WTC11 (cell line): ENCODE data around the gene SDHAF2. TPM values are rescaled to one million over a fixed set of nuclear protein-coding genes. Genes with fewer than 3 reads are reported as not detected.
A peak's percentile ranks its signal among the peaks of the same experiment; 100 is the strongest.
"Not testable (repeated sequence)": the region's sequence is repeated elsewhere in the genome, so short reads cannot be mapped to it uniquely, and the experiment has no call there.

Experiments
- ATAC-seq: fragments of 200-7000 bp; cut with Tn5 transposase; 2 replicates; pipeline ENCODE4 v1.10.0; 2021; ENCODE audit warnings: mild to moderate bottlenecking, moderate library complexity
- CTCF ChIA-PET: fragments of 300-600 bp; sonication (Branson Sonifier 250); formaldehyde crosslinking; loops from one replicate; lab custom pipeline; 2021; ENCODE audit warnings: antibody characterized with exemption; lab: Charles Lee
- POLR2A ChIA-PET: fragments of 350-600 bp; sonication (Branson Sonifier 250); formaldehyde crosslinking; loops from one replicate; lab custom pipeline; 2021; ENCODE audit warnings: antibody characterized with exemption; lab: Charles Lee
- DNase-seq: peaks from one replicate; pipeline ENCODE4 v3.0.0; 2021; ENCODE audit warnings: low spot score
- H3K27ac Mint-ChIP-seq: 2 replicates; pipeline ENCODE4 v1.8.0; 2021; ENCODE audit warnings: mixed read lengths
- H3K27me3 Mint-ChIP-seq: 2 replicates; pipeline ENCODE4 v1.8.0; 2021; ENCODE audit warnings: low read depth, mild to moderate bottlenecking, moderate library complexity, mixed read lengths
- H3K36me3 Mint-ChIP-seq: 2 replicates; pipeline ENCODE4 v1.8.0; 2021; ENCODE audit warnings: mixed read lengths
- H3K4me1 Mint-ChIP-seq: 2 replicates; pipeline ENCODE4 v1.8.0; 2022; ENCODE audit warnings: mixed read lengths
- H3K4me3 Mint-ChIP-seq: 2 replicates; pipeline ENCODE4 v1.8.0; 2021; ENCODE audit warnings: mild to moderate bottlenecking, moderate library complexity, mixed read lengths
- H3K9me3 Mint-ChIP-seq: 2 replicates; pipeline ENCODE4 v1.8.0; 2021; ENCODE audit warnings: mixed read lengths
- CREB1 ChIP-seq: sonication (generic); formaldehyde crosslinking; IDR thresholded peaks from 2 replicates; pipeline ENCODE4 v1.8.0; 2023; ENCODE audit warnings: mild to moderate bottlenecking, missing genetic modification reagents
- FOXP4 ChIP-seq: sonication (generic); formaldehyde crosslinking; IDR thresholded peaks from 2 replicates; pipeline ENCODE4 v1.8.0; 2022; ENCODE audit warnings: mild to moderate bottlenecking, missing genetic modification reagents
- HMGA2 ChIP-seq: fragments of 250-450 bp; sonication (Bioruptor Pico); IDR thresholded peaks from 2 replicates; pipeline ENCODE4 v1.4.0; 2021; ENCODE audit warnings: mild to moderate bottlenecking, moderate library complexity
- IRF2 ChIP-seq: sonication (generic); formaldehyde crosslinking; IDR thresholded peaks from 2 replicates; pipeline ENCODE4 v1.8.0; 2022; ENCODE audit warnings: low read depth, missing genetic modification reagents, borderline replicate concordance
- MXD4 ChIP-seq: fragments of 250-450 bp; sonication (Bioruptor Pico); IDR thresholded peaks from 2 replicates; pipeline ENCODE4 v1.8.0; 2021; ENCODE audit warnings: mild to moderate bottlenecking, moderate library complexity, borderline replicate concordance
- NR3C1 ChIP-seq: sonication (generic); formaldehyde crosslinking; conservative IDR thresholded peaks from 2 replicates; pipeline ENCODE4 v1.8.1; 2023; ENCODE audit warnings: low read depth, mild to moderate bottlenecking, missing genetic modification reagents
- SMAD4 ChIP-seq: sonication (generic); formaldehyde crosslinking; IDR thresholded peaks from 2 replicates; pipeline ENCODE4 v1.8.0; 2022; ENCODE audit warnings: mild to moderate bottlenecking, missing genetic modification reagents
- SP1 ChIP-seq: sonication (generic); formaldehyde crosslinking; conservative IDR thresholded peaks from 2 replicates; pipeline ENCODE4 v1.8.1; 2022; ENCODE audit warnings: missing genetic modification reagents
- ZNF219 ChIP-seq: sonication (generic); formaldehyde crosslinking; IDR thresholded peaks from 2 replicates; pipeline ENCODE4 v1.8.0; 2023; ENCODE audit warnings: missing genetic modification reagents, mild to moderate bottlenecking, borderline replicate concordance
- ZNF396 ChIP-seq: fragments of 250-450 bp; sonication (Bioruptor Pico); IDR thresholded peaks from 2 replicates; pipeline ENCODE4 v1.8.0; 2021; ENCODE audit warnings: mild to moderate bottlenecking, moderate library complexity, borderline replicate concordance
- ZNF416 ChIP-seq: fragments of 250-450 bp; sonication (Bioruptor Pico); IDR thresholded peaks from 2 replicates; pipeline ENCODE4 v1.9.0; 2021; ENCODE audit warnings: mild to moderate bottlenecking, inconsistent platforms
- ZNF423 ChIP-seq: fragments of 250-450 bp; sonication (Bioruptor Pico); IDR thresholded peaks from 2 replicates; pipeline ENCODE4 v2.1.2; 2022; ENCODE audit warnings: mild to moderate bottlenecking, moderate library complexity
- total RNA-seq: library from RNA; stranded (reverse); gene quantifications from 3 replicates; pipeline ENCODE4 v1.2.3, GENCODE V29; 2021
- TF ChIP-seq, protein P1 (sequence below): sonication (generic); formaldehyde crosslinking; IDR thresholded peaks from 2 replicates; pipeline ENCODE4 v1.8.0; 2022; ENCODE audit warnings: mild to moderate bottlenecking, missing genetic modification reagents
- TF ChIP-seq, protein P2 (sequence below): sonication (generic); formaldehyde crosslinking; IDR thresholded peaks from 2 replicates; pipeline ENCODE4 v1.8.1; 2023; ENCODE audit warnings: mild to moderate bottlenecking, moderate library complexity, missing genetic modification reagents
- TF ChIP-seq, protein P3 (sequence below): sonication (generic); formaldehyde crosslinking; conservative IDR thresholded peaks from 2 replicates; pipeline ENCODE4 v1.8.1; 2022; ENCODE audit warnings: mild to moderate bottlenecking, missing genetic modification reagents

SDHAF2 gene
- total RNA-seq, 1 experiment from 2014 or later: 36.5 TPM

DNA sequence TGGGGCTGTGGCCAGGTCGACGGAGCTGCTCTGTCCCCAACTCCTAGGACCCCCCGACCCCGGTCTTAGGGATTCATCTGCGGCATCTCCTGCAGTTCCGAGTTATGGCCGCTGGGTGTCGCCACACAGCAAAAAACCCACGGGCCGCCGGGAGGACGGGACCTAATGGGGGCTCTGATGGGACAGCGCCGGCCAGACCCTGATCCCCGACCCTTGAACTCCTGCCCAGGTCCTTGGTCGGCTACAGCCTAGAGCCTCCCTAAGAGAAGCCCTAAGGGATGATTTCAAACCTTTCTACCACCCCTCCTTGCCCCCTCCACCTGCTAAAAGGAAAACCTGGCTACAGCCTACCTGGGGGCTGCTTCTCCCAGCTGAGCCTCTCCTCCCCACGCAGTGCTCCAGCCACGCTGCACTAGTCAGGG is 47.8 kb downstream of the SDHAF2 start (continued):
- TF ChIP-seq, protein P1, sequence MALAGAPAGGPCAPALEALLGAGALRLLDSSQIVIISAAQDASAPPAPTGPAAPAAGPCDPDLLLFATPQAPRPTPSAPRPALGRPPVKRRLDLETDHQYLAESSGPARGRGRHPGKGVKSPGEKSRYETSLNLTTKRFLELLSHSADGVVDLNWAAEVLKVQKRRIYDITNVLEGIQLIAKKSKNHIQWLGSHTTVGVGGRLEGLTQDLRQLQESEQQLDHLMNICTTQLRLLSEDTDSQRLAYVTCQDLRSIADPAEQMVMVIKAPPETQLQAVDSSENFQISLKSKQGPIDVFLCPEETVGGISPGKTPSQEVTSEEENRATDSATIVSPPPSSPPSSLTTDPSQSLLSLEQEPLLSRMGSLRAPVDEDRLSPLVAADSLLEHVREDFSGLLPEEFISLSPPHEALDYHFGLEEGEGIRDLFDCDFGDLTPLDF: no peak
- no peak for TF ChIP-seq ZNF416
- TF ChIP-seq, protein P2, sequence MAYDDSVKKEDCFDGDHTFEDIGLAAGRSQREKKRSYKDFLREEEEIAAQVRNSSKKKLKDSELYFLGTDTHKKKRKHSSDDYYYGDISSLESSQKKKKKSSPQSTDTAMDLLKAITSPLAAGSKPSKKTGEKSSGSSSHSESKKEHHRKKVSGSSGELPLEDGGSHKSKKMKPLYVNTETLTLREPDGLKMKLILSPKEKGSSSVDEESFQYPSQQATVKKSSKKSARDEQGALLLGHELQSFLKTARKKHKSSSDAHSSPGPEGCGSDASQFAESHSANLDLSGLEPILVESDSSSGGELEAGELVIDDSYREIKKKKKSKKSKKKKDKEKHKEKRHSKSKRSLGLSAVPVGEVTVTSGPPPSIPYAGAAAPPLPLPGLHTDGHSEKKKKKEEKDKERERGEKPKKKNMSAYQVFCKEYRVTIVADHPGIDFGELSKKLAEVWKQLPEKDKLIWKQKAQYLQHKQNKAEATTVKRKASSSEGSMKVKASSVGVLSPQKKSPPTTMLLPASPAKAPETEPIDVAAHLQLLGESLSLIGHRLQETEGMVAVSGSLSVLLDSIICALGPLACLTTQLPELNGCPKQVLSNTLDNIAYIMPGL (CRISPR knock-in tag): peak; percentile 30; the same call in 1 of the 2 replicates
- TF ChIP-seq IRF2: no peak

GRCh38 chr11:61479360-61480058 is 49.6 kb downstream of the SDHAF2 start:
- H3K4me3 Mint-ChIP-seq, DNase-seq, POLR2A ChIA-PET, H3K27ac Mint-ChIP-seq, H3K36me3 Mint-ChIP-seq, H3K9me3 Mint-ChIP-seq, H3K27me3 Mint-ChIP-seq, ATAC-seq: not testable (repeated sequence)
- H3K4me1 Mint-ChIP-seq: peaks cover 32% of the 10 kb centered on the region
- CTCF ChIA-PET: interaction anchor here (0.8 to 5.9 kb wide), 15 partner anchors 10 to 254 kb away, joined by 3 to 149 read pairs (median 19); partner anchors contain the start of gene LRRC10B
- peak; percentile 75; the same call in 1 of the 2 replicates for TF ChIP-seq HMGA2
- TF ChIP-seq, all 79 proteins: peak for 1; not testable (repeated sequence) for 78

- H3K27ac Mint-ChIP-seq: 0 out of 2 replicates have a peak overlapping the region, but pooled peaks have one; percentile 8
- CTCF ChIA-PET: interaction anchor here (0.7 to 11.7 kb wide), 17 partner anchors 11 to 267 kb away, joined by 3 to 552 read pairs (median 8); partner anchors contain the start of gene LRRC10B
- H3K9me3 Mint-ChIP-seq: no peaks in the 10 kb centered on the region
- no peaks in the 10 kb centered on the region for H3K36me3 Mint-ChIP-seq
- peaks cover 6% of the 10 kb centered on the region; the same call in 1 of the 2 replicates for H3K27me3 Mint-ChIP-seq
- DNase-seq (no peak), ATAC-seq (no peak)
- TF ChIP-seq, protein P3, sequence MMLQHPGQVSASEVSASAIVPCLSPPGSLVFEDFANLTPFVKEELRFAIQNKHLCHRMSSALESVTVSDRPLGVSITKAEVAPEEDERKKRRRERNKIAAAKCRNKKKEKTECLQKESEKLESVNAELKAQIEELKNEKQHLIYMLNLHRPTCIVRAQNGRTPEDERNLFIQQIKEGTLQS (CRISPR knock-in tag): no peak
- no peak for TF ChIP-seq CREB1 (CRISPR knock-in tag)
- TF ChIP-seq SP1 (CRISPR knock-in tag): no peak
- TF ChIP-seq ZNF396 (CRISPR knock-in tag): no peak
- no peak for TF ChIP-seq NR3C1 (CRISPR knock-in tag)
- no peak for TF ChIP-seq ZNF423 (CRISPR knock-in tag)
- TF ChIP-seq SMAD4: no peak
- TF ChIP-seq MXD4: no peak
- no peak for TF ChIP-seq FOXP4
- no peak for TF ChIP-seq ZNF219 (CRISPR knock-in tag)
- no peak overlapping the region for H3K4me3 Mint-ChIP-seq
- POLR2A ChIA-PET: no interaction called here
- H3K4me1 Mint-ChIP-seq: peaks cover 32% of the 10 kb centered on the region
Measured at GRCh38 chr11:61480261-61480993, 50.5 kb downstream of the SDHAF2 start.
